Mesodermal cell (in vitro differentiated cells): ENCODE data around the gene HSD17B12.

Experiments
- H3K27ac ChIP-seq: 2 replicates; pipeline ENCODE4 v1.7.0; 2013; ENCODE audit warnings: mild to moderate bottlenecking, low read depth, low read length, moderate library complexity; ENCODE audit not compliant: severe bottlenecking
- H3K36me3 ChIP-seq: 2 replicates; pipeline ENCODE4 v1.7.1; 2013; ENCODE audit warnings: mild to moderate bottlenecking, low read length, moderate library complexity; ENCODE audit not compliant: control insufficient read depth, insufficient read depth
- H3K4me1 ChIP-seq: one replicate; pipeline ENCODE4 v1.7.1; 2013; ENCODE audit warnings: mild to moderate bottlenecking, low read length; ENCODE audit not compliant: insufficient read depth, control insufficient read depth, poor library complexity, severe bottlenecking
- H3K4me3 ChIP-seq: 2 replicates; pipeline ENCODE4 v1.7.0; 2013; ENCODE audit warnings: low read length, control low read depth, mild to moderate bottlenecking; ENCODE audit not compliant: insufficient read depth, poor library complexity, severe bottlenecking; ENCODE audit errors: extremely low read depth
- H3K9me3 ChIP-seq: 2 replicates; pipeline ENCODE4 v1.7.1; 2013; ENCODE audit warnings: mild to moderate bottlenecking, low read length, moderate library complexity; ENCODE audit not compliant: control insufficient read depth
- WGBS, 2 experiments: methylation state at CpG; one replicate each; pipeline ENCODE4 v1.1.5; 2013; ENCODE audit warnings: missing lambda C conversion rate in 2 of 2; ENCODE audit not compliant: insufficient coverage in 2 of 2; 5-methylcytosine and 5-hydroxymethylcytosine counted together

The HSD17B12 gene

DNA sequence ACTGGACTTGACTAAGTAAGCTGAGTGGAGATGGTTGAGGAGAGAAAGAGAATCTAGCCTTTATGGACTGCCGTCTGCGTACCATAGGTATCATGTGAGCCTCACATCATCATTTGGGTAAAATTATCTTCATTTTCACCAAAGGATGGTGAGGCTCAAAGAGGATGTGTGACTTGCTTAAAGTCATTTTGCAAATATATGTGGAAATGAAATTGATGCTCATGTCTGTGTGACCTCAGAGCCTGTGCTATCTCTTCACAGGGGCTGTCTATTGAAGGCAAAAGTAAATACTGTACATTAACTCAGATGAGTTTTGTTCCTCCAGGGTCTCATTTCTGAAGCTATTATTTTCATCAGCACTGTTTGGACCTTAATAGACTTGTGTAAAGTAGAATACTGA is 116.8 kb downstream of the HSD17B12 start:
- no peak overlapping the region for H3K4me3 ChIP-seq
- H3K27ac ChIP-seq, result no peak overlapping the region
- peaks cover 49% of the 10 kb centered on the region for H3K36me3 ChIP-seq
- no CpG with 5 or more reads among the region's 2 CpGs for WGBS, 2 experiments
- H3K9me3 ChIP-seq, result no peaks in the 10 kb centered on the region
- H3K4me1 ChIP-seq, result no peaks in the 10 kb centered on the region

DNA sequence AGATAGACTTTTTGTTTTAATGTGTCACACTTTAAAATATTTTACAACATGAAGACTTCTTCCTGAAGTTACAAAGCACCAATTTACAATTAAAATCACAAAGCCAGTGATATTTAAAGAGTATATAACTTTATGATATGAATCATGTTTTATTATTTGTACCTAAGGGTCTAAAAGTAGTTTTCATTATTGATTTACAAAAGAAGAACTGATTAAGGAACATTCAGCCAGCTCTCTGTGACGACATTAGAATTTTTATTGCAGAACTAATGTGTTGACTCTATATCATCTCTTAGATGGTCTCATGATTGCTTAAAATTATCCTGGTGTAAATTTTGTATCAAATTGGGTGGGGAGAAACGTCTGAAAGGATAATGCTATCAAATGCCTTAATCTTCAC is 117.3 kb downstream of the HSD17B12 start:
- WGBS, 2 experiments, result 100% methylated on average over 1 of the region's 2 CpGs; no CpG with 5 or more reads in 1 of the 2 experiments
- no peaks in the 10 kb centered on the region for H3K9me3 ChIP-seq
- no peak overlapping the region for H3K27ac ChIP-seq
- no peaks in the 10 kb centered on the region for H3K4me1 ChIP-seq
- peaks cover 49% of the 10 kb centered on the region for H3K36me3 ChIP-seq
- no peak overlapping the region for H3K4me3 ChIP-seq

DNA sequence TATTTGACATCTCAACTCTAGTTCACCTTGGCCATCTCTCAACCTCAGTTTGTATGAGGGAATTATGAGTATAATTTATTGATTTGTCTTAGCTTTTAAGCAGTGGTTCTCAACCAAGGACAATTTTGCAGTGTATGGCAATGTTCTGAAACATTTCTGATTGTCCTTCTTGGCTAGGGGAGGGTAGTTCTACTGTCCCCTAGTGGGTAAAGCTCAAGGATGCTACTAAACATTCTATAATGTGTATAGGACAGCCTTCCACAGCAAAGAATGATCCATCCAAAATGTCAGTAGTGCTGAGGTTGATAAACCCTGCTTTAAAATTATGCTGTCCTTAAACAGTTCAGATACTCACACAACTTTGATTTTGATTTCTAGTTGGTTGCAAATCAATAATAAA is 122.0 kb downstream of the HSD17B12 start:
- peaks cover 57% of the 10 kb centered on the region for H3K36me3 ChIP-seq

DNA sequence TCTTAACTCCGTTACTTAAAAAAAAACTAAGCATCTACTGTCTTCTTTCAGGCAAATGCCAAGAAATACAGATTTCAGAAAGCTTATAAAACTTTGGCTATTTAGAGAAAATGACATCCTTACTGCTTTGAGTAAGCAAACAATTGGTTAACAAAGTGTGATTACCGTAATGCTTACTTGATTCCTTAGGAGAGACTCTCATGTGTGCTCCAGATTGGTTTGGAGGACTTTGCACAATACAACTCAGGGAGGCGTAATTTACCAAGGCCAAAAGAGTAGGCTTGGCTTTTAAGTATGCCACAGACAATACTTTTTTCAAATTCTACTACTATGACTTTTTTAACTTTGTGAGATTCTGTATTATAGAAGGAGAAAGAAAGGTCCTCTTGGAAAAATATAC is 123.2 kb downstream of the HSD17B12 start:
- Histone ChIP-seq H3K9me3 (peaks cover 12% of the 10 kb centered on the region), H3K36me3 (peaks cover 55% of the 10 kb centered on the region), H3K27ac (no peak overlapping the region), H3K4me3 (no peak overlapping the region), H3K4me1 (no peaks in the 10 kb centered on the region)
- WGBS, 2 experiments, result 0% methylated on average over 1 of the region's 3 CpGs; no CpG with 5 or more reads in 1 of the 2 experiments

More for the DNA sequence above, 122.0 kb downstream of the HSD17B12 start:
- H3K4me3 ChIP-seq, result no peak overlapping the region
- H3K27ac ChIP-seq, result no peak overlapping the region
- peaks cover 12% of the 10 kb centered on the region for H3K9me3 ChIP-seq
- no peaks in the 10 kb centered on the region for H3K4me1 ChIP-seq

DNA sequence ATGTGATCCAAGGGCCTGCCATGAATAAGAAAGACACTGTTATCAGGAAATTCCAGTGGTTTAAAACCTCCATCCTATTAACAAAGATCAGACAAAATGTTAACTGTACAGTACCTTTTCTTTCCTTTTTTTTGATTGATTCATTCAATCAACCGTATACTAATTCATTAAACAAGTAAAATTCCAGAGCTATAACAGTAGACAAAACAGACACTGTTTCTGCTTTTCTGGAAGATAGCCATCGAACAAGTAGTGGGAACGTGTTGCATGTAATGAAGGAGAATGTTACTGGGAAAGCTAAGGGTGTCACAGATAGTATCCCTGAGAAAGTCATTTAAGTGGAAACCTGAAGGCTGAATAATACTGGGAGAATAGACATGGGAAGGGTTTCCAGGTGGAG is 126.4 kb downstream of the HSD17B12 start:
- Histone ChIP-seq H3K4me1 (no peaks in the 10 kb centered on the region), H3K9me3 (peaks cover 12% of the 10 kb centered on the region), H3K36me3 (peaks cover 31% of the 10 kb centered on the region), H3K4me3 (no peak overlapping the region), H3K27ac (no peak overlapping the region)
- 83 to 97% methylated on average over 2 to 3 of the region's 3 CpGs for WGBS, 2 experiments

DNA sequence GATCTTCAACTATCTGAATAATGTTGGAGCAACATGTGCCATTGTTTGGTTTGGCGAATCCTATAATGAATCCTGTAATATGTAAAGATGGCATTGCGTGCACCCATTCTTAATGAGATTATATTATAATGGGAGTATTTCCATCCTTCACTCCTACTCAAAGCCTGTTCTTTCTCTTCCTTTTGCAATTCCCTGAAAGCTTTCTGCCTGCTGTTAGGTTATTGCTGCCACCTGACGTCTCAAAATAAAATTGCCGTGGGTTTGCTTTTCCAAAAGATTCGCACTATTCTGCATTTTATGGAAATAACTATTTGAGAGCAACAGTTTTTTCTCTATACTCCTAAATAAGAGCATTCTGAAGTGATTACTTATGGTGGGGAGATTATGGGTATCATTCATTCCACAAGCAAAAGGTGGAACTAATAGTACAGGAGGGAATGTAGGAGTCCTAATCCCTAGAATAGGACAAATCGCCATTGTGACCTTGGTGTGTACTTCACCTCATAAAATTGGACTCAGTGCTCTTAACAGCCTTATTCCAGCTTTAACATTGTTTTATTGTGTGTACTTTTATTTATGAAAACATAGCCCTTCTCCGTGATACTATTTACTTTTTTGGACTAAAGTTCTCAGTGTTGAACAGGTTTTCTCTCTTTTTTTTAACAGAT is 130.5 kb downstream of the HSD17B12 start:
- Histone ChIP-seq H3K27ac (no peak overlapping the region), H3K4me3 (no peak overlapping the region), H3K36me3 (peaks cover 18% of the 10 kb centered on the region), H3K9me3 (no peaks in the 10 kb centered on the region), H3K4me1 (no peaks in the 10 kb centered on the region)
- WGBS, 2 experiments, result 100% methylated on average over 1 of the region's 7 CpGs

DNA sequence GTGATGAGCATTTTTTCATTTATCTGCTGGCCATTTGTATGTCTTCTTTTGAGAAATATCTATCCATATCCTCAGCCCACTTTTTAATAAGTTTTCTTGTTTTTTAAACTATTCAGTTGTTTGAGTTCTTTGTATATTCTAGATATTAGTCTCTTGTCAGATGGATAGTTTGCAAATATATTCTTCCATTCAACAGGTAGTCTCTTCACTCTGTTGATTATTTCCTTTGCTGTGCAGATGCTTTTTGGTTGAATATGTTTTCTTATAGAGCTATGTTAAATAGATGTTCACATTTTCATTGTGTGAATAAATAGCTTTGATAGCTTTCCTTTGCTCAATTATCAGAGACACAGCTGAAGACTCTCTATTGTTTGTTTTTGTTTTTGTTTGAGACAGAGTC is 131.9 kb downstream of the HSD17B12 start:
- Histone ChIP-seq H3K27ac (no peak overlapping the region), H3K4me3 (no peak overlapping the region), H3K36me3 (peaks cover 13% of the 10 kb centered on the region), H3K4me1 (no peaks in the 10 kb centered on the region), H3K9me3 (no peaks in the 10 kb centered on the region)

DNA sequence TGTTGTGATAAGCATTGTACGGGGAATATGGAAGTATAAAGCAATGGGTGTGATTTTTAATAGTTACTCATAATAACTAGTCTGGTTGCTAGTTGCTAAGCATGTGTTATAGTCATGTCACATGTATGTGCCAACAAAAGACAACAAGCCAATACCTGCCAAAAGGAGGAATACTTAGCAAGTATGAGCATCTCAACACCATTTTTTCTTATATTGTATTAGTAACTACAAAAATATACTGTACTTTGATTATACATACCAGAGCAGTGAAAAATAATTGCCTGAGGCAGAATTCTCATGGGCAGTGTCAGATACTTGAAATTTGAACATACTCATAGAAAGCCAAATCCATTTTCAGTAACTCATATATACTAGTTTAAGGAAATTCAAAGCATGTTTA is 137.7 kb downstream of the HSD17B12 start:
- WGBS, 2 experiments, result no CpG with 5 or more reads among the region's 1 CpG

DNA sequence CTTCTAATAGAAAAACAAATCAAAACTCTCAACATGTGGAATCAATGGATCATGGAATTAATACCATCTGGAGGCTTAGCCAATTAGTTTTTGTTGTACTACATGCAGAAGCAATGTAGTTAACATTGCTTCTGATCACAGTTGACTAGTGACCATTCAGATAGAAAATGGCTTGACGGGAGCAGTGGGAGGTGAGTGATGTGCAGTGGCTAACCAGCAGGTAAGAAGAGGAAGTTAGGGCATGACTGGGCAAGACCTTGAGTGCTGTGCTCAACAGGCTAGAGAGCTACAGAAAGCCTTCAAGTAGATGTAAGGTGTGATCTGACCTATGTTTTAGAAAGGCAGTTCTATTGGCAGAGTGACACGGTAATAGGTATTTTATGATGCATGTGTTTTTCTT is 139.4 kb downstream of the HSD17B12 start:
- no peak overlapping the region for H3K27ac ChIP-seq
- 95 to 100% methylated on average over 2 of the region's 2 CpGs for WGBS, 2 experiments
- H3K9me3 ChIP-seq, result no peaks in the 10 kb centered on the region
- no peaks in the 10 kb centered on the region for H3K4me1 ChIP-seq
- no peak overlapping the region for H3K4me3 ChIP-seq
- peaks cover 64% of the 10 kb centered on the region for H3K36me3 ChIP-seq

More for the DNA sequence above, 137.7 kb downstream of the HSD17B12 start:
- Histone ChIP-seq H3K36me3 (peaks cover 55% of the 10 kb centered on the region), H3K4me3 (no peak overlapping the region), H3K27ac (no peak overlapping the region), H3K9me3 (no peaks in the 10 kb centered on the region), H3K4me1 (no peaks in the 10 kb centered on the region)

DNA sequence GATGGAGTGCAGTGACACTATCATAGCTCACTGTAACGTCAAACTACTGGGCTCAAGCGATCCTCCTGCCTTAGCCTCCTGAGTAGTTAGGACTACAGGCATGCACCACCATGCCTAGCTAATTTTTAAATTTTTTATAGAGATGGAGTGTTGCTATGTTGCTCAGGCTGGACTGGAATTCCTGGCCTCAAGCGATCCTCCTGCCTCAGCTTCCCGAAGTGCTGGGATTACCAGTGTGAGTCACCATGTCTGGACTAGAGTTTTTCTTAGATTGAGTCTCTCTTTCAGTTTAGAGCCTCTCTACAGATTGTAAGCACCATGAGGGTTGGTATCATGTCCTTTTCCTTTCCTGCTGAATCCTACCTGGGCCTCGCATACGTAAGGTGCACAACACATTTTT is 142.8 kb downstream of the HSD17B12 start:
- WGBS, 2 experiments, result 100% methylated on average over 2 of the region's 6 CpGs
- Histone ChIP-seq H3K4me3 (no peak overlapping the region), H3K9me3 (no peaks in the 10 kb centered on the region), H3K27ac (no peak overlapping the region), H3K36me3 (peaks cover 48% of the 10 kb centered on the region), H3K4me1 (no peaks in the 10 kb centered on the region)

DNA sequence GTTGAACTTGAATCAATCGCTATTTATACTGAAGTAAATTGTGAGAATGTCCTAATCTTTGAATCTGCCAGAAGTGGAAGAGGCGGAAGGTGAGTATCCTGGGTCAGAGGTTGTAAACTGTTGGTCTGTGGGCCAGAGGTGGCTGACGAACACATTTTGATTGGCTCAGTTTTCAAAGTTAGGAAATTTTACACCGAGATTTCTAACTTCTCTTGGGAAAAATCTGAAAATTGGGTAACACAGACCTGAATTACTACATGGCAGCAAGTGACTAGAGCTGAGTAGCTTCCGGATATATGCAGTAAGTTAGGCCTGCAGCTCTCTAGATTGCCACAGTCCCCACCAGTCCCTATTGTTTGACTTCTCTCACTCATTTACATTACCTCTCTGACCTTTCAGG is 143.3 kb downstream of the HSD17B12 start:
- no peak overlapping the region for H3K27ac ChIP-seq
- H3K9me3 ChIP-seq, result no peaks in the 10 kb centered on the region
- no peaks in the 10 kb centered on the region for H3K4me1 ChIP-seq
- H3K36me3 ChIP-seq, result peaks cover 48% of the 10 kb centered on the region
- H3K4me3 ChIP-seq, result no peak overlapping the region
- 98 to 99% methylated on average over 5 of the region's 5 CpGs for whole genome bisulfite sequencing, 2 experiments
